GM12891 (cell line): ENCODE data around the gene IRX2.

ENCODE experiments used
- PAX5 ChIP-seq: IDR thresholded peaks from 2 replicates; pipeline ENCODE4 v1.6.1; 2011; ENCODE audit warnings: low read length, moderate library complexity, mild to moderate bottlenecking; ENCODE audit not compliant: insufficient read depth, severe bottlenecking
- POLR2A ChIP-seq: IDR thresholded peaks from 2 replicates; pipeline ENCODE4 v1.6.1; 2011; ENCODE audit warnings: low read depth, low read length, control low read depth
- POLR2AphosphoS5 ChIP-seq: IDR thresholded peaks from 2 replicates; pipeline ENCODE4 v1.6.1; 2011; ENCODE audit warnings: low read depth, low read length, control low read depth
- SPI1 ChIP-seq: IDR thresholded peaks from 2 replicates; pipeline ENCODE4 v1.6.1; 2011; ENCODE audit warnings: low read depth, low read length, control low read depth
- TAF1 ChIP-seq: IDR thresholded peaks from 2 replicates; pipeline ENCODE4 v1.6.1; 2011; ENCODE audit warnings: low read depth, low read length, control low read depth

DNA sequence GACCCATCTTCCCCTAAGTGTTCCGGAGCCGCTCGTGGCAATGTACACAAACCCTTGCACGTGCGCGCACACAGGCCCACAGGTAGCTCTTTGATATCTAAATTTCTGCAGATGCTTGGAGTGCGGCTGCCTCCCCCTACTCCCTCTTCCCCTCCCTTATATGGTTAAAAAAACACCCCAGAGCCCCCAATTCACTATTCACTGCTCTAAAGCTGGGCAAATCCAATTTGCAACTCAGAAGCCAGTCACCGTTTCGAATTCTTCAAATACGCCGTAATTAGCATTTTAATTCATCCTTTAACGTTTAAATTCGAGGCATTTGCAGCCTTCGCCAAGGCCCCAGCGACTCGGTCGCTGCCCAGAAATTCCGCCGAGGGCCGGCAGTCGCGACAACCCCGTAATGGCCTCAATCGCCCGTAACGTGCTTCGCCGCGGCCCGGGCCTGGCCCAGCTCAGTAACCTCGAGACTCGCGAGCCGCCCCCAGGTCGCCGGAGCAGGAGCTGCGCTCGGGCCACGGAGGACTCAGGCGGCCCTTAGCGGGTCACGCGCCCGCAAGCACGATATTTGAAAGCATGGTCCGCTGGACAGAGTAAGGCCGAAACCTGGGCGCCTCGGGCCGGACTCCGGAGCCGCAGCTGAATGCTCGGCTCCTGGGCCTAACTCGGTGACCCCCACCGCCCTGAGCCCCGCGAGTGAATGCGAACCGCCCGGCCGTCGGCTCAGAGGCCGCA lies 1.3 kb downstream of the IRX2 start:
- TF ChIP-seq TAF1 (no peak), PAX5 (no peak), POLR2A (no peak), POLR2AphosphoS5 (no peak), SPI1 (no peak)
